HG03103 (cell line): Measurements from ENCODE around the gene IQGAP2.

Source experiments
- ATAC-seq: cut with Tn5 transposase; IDR thresholded peaks from one replicate; pipeline ENCODE4 v1.9.1; 2021; ENCODE audit warnings: low read depth; ENCODE audit not compliant: unreplicated experiment

Gene IQGAP2

GRCh38 chr5:76696251-76696650 is 293.2 kb downstream of the IQGAP2 start:
- no peak for ATAC-seq

GRCh38 chr5:76697670-76698069 is 294.6 kb downstream of the IQGAP2 start:
- no peak for ATAC-seq

GRCh38 chr5:76700571-76700970 is 297.5 kb downstream of the IQGAP2 start:
- ATAC-seq: no peak

GRCh38 chr5:76701298-76701697 is 298.2 kb downstream of the IQGAP2 start:
- no peak for ATAC-seq

- no peak for ATAC-seq
Measured at GRCh38 chr5:76703707-76704106, 300.6 kb downstream of the IQGAP2 start.

- no peak for ATAC-seq
Measured at GRCh38 chr5:76704131-76704663, 301.1 kb downstream of the IQGAP2 start.

GRCh38 chr5:76705574-76705973 is 302.5 kb downstream of the IQGAP2 start:
- ATAC-seq: no peak

- ATAC-seq: no peak
Measured at GRCh38 chr5:76709762-76710161, 306.7 kb downstream of the IQGAP2 start.

GRCh38 chr5:76710991-76711390 is 307.9 kb downstream of the IQGAP2 start:
- ATAC-seq: no peak

- no peak for ATAC-seq
Measured at GRCh38 chr5:76714751-76715485, 311.8 kb downstream of the IQGAP2 start.

- ATAC-seq: no peak
Measured at GRCh38 chr5:76715486-76715735, 312.3 kb downstream of the IQGAP2 start.

- peak; percentile 51 for ATAC-seq
Measured at GRCh38 chr5:76715736-76716455, 312.8 kb downstream of the IQGAP2 start, which contains the start of gene F2R. F2R (plus strand) TSS chr5:76716126; CDS start chr5:76716308, 182 bp downstream.

- ATAC-seq: no peak
Measured at GRCh38 chr5:76716456-76717157, 313.5 kb downstream of the IQGAP2 start.

GRCh38 chr5:76717222-76718083 is 314.4 kb downstream of the IQGAP2 start:
- no peak for ATAC-seq

GRCh38 chr5:76718381-76718832 is 315.3 kb downstream of the IQGAP2 start:
- no peak for ATAC-seq

- ATAC-seq: no peak
Measured at GRCh38 chr5:76718880-76719279, 315.8 kb downstream of the IQGAP2 start.

- peak; percentile 93 for ATAC-seq
Measured at GRCh38 chr5:76720988-76721569, 318.0 kb downstream of the IQGAP2 start.

- no peak for ATAC-seq
Measured at GRCh38 chr5:76723266-76723665, 320.2 kb downstream of the IQGAP2 start.

- no peak for ATAC-seq
Measured at GRCh38 chr5:76723906-76724305, 320.8 kb downstream of the IQGAP2 start.

- no peak for ATAC-seq
Measured at GRCh38 chr5:76724871-76725270, 321.8 kb downstream of the IQGAP2 start.
